NCI-H2081 treated with DMSO at 0.1 percent for 48 hours (cell line): ENCODE results near the gene CMTM1.
"Not testable (repeated sequence)": the region's sequence is repeated elsewhere in the genome, so short reads cannot be mapped to it uniquely, and the experiment has no call there.

Experiments used
- DNase-seq: peaks from one replicate; lab custom pipeline; 2025; lab: John Stamatoyannopoulos, UW

CMTM1 gene

DNA sequence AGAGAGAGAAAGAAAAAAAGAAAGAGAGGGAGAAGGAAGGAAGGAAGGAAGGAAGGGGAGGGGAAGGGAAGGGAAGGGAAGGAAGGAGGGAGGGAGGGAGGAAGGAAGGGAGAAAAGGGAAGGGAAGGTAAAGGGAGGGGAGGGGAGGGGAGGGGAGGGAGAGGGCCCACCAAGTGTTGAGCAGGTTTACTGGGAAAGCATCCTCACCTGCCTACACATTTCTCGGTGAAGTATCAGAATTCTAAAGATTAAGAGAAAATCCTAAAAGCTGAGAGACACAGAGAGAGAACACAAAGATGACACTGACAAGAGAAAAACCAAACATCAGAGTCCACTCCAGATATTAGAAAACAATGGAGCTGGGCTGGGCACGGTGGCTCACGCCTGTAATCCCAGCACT lies 26.0 kb downstream of the CMTM1 start:
- DNase-seq = no peak

DNA sequence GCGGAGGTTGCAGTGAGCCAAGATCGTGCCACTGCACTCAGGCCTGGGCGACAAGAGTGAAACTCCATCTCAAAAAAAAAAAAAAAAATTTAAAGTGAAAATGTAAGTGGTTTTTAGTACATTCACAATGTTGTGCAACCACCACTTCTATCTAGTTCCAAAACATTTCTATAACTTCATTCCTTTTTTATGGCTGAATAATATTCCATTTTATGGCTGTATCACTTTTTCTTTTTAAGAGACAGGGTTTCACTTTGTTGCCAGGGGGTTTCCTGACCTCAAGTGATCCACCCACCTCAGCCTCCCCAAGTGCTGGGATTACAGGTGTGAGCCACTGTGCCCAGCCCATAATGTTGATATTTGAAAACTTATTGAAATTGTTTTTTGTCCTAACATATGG lies 26.6 kb downstream of the CMTM1 start:
- no peak for DNase-seq

DNA sequence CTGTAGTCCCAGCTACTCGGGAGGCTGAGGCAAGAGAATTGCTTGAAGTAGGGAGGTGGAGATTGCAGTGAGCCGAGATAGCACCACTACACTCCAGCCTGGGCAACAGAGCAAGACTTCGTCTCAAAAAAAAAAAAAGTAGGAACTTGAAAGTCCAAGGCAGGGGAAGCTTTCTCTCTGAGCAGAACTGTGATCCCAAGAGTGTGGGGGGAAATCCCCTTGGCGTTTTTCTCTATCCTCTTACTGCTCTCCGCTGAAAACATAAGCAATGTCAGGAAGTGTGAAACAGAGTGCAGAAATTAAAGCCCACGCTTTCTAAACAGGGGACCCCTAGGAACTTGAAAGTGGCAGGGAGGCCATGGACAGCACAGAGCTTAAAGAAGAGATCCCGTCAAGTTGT lies 28.5 kb downstream of the CMTM1 start:
- DNase-seq = no peak

DNA sequence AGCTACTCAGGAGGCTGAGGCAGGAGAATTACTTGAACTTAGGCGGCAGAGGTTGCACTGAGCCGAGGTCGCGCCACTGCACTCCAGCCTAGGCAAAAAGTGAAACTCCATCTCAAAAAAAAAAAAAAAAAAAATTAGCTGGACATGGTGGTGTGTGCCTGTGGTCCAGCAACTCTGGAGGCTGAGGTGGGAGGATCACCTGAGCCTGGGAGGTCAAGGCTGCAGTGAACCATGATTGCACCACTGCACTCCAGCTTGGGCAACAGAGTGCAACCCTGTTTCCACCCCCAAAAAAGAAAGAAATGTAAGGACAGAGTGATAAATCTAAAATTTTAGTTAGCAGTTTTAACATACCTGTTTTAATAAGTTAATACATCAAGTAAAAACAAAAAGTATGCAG lies 30.3 kb downstream of the CMTM1 start:
- DNase-seq = not testable (repeated sequence)

DNA sequence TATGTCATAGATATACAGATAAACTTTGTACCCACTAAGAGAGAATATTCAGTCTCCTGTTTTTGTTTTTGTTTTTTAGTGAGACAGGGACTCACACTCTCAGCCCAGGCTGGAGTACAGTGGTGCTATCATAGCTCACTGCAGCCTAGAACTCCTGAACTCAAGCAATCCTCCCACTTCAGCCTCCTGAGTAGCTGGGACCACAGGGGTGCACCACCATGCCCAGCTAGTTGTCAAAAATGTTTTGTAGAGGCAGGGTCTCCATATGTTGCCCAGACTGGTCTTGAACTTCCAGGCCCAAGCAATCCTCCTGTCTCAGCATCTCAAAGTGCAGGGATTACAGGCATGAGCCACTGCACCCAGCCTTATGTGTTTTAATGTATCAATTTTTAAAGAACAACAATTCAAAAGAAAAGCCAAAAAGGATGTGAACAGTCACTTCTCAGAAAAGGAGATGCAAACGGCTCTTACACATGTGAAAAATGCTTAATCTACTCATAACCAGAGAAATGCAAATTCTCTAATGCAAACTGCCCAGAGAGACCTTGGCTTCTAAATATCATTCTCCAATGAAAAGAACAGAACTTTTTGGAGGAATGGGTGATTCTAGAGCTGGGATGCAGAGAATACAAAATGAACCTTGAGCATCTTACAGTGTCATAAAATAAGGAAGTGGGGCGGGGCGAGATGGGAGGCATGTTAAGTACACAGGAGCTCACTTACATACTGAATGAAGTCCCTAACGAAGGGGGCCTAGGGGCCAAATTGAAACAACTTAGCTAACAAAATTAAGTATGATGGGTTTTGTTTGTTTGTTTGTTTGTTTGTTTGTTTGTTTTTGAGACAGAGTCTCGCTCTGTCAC lies 31.0 kb downstream of the CMTM1 start:
- DNase-seq = no peak

DNA sequence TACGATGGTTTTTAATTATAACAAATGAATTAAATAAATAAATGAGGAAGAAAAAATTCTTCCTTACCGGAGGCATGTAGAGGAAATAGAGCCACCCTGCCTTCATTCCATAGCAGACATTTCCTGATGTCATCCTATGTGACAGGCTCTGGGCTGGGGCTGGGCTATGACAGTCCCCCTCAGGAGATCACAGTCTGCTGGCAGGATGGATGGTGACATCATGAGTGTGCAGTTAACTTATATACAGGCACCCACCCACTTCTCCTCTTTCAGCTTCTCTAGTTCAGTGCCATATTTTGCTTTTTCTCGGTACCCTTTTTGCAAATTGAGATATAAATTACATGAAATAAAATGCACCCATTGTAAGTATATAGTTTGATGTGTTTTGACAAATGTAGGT lies 31.9 kb downstream of the CMTM1 start:
- no peak for DNase-seq

DNA sequence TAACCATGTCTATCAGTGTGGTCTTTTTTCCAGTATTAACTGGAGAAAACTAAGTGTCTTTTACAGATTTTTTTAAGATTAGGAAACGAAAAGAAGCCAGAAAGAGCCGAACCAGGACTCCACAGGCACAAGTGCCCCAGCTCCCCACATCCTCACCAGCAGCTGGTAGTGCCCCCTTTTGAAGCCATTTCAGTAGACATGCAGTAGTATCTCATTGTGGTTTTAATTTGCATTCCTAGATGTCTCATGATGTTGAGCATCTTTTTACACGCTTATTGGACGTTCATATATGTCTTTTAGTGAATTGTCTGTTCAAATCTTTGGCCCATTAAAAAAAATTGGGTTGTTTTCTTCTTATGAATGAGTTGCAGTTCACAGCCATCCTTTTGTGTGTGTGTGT lies 33.5 kb downstream of the CMTM1 start:
- DNase-seq = no peak

DNA sequence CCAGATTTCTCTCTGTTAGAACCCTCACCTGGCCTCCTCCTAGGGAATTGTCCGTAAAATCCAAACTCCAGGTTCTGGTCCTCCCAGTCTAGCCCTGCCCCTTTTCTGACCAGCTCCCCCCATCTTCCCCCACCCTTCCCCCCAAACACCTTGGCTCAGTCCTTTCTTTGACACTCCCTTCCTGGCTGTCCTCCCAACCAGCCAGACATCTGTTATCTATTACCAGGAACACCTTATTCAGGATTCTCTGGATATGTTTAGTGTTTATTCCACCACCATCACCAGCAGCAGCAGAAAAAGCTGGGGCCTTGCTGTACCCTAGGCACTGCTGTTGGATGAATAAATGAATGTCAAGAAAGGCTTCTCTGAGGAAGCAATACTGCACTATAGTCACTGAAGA lies 34.2 kb downstream of the CMTM1 start:
- no peak for DNase-seq

DNA sequence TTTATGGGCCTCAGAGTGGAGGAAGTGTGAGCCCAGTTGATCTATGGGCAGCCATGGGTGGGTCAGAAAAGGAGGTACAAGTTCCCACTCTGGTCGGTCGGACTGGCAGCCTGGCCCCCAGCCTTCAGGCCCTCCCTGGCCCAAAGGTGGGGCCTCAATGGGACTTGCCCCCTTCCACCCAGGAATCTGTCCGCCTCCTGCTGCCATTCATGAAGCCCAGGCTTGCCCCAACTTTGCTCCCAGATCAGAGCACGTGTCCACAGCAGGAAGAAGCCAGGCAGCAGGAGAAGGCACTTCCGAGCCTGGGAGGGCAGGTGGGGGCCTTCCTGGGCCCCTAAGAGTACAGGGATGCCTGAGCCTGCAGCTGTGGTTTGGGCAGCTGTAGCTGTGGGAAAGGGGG lies 35.2 kb downstream of the CMTM1 start:
- no peak for DNase-seq

DNA sequence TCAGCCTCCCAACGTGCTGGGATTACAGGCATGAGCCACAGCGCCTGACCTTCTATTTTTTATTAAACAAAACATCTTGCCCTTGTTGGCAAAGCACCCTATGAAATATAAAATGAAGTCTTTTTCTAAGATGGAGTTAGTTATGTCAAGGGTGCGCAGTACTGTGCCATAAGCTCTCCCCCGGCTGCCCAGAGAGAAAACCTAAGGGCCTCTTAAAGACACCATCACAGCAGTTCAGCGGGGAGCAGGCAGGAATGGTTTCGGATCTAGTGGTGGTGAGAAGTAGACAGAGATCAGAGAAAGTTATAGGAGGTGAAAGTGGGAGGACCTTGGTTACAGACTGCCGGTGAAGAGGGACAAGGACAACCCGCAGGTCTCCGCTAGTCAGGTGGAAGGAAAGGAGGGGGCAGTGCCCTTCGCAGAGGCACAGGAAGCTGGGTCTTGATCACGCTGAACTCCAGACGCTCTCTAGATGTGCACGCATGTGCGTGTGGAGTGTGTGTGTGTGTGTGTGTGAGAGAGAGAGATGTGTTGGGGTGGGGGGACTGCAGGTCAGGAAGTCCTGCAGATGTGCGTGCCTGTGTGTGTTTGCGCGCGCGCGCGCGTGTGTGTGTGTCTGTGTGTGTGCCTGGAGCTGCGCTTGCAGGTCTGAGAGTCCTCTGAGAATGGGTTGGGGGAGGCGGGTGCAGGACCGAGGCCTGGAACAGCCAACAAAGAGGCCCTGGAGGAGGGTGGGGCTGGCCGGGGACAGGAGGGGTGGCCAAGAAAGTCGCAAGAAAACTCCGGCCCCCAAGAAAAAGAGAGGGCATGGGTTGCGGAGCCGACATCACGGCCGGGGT lies 37.5 kb downstream of the CMTM1 start:
- DNase-seq = no peak

DNA sequence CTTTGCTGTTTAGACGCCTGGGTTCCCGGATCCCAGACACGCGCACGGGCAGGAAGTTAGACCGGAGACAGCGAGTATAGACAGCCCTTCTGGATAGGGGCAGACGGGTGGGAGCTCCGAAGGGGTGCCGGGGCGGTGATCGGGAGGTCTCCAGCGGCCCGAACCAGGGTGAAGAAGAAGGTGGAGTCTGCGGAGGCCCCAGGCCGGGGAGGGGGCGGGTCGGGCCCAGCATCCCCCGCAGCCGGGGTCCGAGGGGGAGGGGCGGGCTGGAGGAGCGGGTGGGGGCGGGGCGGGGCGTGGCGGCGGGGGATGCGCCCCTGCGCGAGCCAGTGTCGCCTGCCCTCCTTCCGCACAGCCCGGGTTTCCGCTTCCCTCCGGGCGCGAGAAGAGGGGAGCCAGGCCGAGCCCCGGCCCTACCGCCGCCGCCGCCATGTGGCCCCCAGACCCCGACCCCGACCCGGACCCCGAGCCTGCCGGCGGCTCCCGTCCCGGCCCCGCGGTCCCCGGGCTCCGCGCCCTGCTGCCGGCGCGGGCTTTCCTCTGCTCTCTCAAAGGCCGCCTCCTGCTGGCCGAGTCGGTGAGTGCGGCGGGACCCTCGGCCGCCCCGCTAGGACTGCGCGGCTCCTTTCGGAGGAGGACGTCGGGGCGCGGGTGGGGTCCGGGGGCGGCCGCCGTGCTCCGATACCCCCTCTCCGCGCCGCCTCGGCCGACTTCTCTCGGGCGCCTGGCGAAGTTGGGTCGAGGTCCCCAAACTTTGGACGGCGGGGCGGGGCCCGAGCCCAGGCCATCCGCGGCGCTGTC lies 38.3 kb downstream of the CMTM1 start, which contains the start of gene CMTM3:
TSS of gene CMTM3 (plus strand) at position 329 of the 801 bp plus-strand sequence. CDS start at position 431, 102 bp downstream.
- DNase-seq = no peak

DNA sequence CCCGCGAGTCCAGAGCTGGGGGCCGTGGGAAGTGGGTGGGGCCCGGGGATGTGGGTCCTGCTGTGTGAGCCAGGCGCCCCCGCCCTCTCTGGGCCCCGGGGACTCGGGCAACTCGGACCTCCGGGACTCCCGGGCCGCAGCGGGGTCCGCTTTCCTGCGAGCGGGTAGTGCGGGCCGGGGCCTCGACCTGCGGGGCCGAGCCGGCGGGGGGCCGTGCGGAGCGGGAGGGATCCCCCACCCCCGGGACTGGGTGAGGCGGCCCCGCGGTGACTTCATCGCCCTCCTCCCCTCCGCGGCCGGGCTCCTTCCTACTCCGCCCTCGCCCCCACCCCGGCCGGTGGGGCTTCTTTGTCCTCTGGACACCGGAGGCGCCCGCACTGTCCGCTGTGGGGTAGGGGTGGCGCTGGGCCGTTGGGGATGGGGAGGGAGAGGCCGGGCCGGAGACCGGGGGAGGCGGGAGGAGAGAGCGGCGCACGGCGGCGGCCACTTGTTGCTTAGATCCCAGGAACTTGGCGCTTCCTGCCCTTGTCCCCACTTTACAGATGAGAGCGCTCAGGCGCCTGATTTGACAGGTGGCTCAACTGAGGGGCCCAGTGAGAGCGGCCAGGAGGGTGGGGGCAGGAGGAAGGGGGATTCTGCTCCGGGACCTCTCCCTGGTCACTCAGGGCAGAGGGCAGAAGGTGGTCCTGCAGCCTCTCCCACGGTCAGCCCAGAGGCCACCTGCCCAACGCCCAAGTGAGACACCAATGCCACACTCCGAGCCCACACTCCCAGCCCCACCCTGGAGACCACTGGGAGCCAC lies 39.1 kb downstream of the CMTM1 start:
- no peak for DNase-seq

DNA sequence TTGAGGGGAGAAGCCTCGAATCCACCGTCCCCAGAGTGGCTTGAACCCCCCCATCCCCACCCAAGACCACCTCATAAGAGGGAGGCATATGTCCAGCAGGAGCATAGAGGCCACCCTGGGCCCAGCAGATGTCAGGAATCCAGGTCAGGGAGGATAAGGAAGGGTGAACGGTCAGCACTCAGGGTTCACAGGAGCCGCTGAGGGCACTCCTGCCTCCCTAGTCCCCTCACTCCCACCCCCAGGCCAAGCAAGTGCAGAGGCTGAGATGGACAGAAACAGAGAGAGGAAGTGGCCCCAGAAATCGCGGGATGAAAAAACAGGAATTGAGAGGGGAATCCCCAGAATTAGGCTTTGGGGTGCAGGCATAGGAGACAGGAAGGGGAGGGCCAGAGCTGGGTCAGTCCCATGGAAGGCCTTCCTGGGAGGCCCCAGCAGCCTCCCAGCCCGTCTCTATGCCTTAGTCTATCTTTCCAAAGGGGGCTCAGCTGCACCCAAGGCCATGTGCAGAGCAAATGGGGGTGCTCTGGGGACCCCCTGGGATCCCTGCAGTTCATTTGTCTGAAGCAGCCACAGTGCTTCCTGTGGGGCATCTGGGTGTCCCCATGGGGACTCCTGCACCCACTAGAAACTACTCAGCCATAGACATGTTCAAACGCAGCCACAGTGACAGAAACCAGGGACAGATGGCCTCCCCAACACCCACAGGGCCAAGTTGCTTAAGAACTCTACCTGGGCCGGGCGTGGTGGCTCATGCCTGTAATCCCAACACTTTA lies 39.9 kb downstream of the CMTM1 start:
- no peak for DNase-seq

DNA sequence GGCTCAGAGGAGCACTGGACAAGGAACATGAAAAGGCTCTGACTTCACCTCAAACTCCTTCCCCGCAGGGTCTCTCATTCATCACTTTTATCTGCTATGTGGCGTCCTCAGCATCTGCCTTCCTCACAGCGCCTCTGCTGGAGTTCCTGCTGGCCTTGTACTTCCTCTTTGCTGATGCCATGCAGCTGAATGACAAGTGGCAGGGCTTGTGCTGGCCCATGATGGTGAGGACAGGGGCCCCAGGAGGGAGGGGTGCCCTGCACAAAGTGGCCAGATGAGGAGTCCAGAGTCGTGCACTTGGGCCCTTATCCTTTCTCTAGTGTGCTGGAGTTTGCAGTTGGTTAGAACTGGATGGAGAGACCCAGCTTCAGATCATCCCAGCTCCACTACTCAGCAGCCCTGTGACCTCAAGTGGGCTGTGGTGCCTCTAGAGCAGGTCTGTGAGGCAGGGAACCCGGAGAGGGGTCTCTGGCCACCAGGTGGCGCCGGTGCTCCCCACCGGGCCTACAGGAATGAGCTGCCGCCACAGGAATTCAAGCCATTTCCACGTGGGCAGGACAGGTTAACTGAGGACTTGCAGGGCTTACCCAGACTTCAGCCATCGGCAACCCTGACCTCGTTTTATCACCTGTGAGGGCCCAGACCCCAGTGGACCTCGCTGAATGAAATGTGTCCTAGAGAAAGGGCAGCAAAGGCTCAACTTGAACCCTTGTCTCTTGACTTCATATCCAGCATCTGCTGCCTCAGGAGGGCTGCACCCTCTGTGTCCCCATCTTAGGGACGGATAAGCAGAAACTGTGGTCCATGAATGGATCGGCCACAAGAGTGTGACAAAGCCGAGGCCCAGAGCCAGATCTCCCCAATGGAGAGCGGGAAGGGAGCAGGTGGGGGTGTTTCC lies 42.3 kb downstream of the CMTM1 start:
- no peak for DNase-seq

DNA sequence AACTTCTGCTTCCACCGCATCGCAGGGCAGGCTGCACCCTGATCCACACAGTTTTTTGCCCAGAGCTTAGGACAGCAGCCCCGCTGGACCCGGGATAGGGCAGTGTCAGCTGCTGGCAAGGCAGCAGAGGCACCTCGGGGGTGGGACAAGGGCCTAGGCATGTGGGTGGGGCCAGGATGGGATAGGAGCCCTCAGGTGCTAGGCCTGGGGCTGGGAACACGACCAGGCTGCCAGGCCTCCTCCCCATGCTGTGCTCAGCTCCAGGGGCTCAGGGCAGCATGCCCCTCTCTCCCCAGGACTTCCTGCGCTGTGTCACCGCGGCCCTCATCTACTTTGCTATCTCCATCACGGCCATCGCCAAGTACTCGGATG lies 42.9 kb downstream of the CMTM1 start:
- no peak for DNase-seq

DNA sequence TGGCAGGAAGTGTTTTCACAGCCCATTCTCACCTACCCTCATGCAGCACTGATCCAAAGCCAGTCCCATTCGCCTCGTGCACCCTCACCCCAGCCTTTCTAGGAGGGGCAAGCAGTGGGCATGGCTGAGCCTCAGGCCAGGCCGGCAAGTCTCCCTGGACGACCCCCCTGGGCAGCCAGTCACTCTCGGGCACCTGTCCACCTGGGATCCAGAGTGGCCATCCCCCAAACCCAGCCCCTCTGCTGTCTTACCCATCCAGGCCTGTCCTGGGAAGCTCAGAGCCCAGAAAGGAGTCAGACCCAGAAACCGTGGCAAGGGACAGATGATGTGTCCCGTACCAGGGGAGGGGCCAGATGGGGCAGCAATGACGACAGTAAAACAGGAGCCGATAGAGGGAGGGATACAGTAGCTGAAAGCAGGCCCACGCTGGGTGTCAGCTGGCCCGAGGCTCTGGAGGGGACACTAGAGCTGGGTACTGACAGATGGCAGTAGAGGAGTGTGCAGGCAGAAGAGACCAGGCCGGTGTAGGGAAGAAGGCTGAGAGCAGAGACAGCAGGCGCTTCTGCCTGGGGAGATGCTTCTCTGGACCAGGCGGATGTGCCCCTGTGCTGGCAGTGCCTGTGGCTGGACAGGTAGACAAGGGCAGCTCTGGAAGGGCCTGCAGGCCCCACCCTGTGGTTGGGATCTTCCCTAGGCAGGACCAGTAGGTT lies 44.0 kb downstream of the CMTM1 start:
- DNase-seq = no peak

DNA sequence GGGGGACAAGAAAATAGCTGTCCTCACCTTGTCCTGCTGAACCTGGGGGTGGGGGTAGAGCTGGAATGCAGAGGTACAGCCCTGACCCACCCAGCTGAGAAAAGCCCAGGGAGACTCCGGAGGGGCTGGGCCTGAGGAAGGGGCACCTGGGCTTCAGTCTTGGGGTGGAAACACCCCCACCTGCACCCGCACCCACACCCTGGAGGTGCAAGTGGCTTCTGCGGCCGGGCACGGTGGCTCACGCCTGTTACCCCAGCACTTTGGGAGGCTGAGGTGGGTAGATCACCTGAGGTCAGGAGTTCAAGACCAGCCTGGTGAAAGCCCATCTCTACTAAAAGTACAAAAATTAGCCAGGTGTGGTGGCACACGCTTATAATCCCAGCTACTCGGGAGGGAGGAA lies 45.7 kb downstream of the CMTM1 start:
- not testable (repeated sequence) for DNase-seq

DNA sequence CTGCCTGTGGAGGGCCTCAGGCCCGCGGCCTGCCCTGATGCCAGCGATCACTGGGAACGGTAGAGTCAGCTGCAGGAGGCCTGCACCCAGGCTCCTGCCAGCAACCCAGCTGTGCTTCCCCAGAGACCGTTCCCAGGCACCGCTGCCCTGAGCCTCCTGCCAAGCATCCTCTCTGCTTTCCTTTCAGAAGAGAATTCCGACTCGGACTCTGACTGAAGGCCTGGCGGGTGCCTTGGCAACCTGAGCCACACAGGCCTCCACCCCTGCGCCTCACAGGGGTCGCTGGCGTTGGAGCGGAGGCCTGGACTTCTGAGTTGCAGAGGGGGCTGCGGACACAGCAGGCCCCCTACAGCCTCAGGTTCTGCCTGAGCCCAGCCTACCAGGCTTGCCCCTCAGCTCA lies 46.2 kb downstream of the CMTM1 start:
- DNase-seq = no peak

DNA sequence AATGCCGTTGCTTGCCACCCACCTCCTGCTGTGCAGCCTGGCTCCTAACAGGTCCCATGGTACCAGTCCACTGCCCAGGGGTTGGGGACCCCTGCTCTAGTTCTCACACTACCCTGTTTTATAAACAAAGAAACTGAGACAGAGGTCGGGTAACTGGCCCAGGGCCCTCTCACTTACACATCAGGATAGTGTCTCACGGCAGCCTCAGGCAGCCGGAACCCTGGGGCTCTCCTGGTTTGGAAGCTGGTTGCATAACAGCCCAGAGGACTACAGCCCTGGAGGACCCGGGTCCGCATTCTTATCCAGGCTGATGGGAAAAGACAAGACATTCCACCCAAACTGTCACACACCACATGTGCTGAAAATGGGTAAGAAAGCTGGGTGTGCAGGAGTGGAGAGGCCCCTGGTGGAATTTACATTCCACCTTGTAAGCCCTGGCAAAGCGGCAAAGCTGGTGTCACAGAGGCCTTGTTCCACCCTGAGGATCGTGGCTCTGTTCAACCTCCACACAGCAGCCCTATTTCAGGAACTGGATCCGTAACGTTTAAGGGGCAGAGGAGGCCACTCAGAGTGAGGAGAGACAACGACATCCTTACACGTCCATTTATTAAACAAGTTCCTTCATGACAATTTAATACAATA lies 48.0 kb downstream of the CMTM1 start:
- DNase-seq = no peak
